Measurements from ENCODE around the gene TFIP11.

TFIP11 gene

DNA sequence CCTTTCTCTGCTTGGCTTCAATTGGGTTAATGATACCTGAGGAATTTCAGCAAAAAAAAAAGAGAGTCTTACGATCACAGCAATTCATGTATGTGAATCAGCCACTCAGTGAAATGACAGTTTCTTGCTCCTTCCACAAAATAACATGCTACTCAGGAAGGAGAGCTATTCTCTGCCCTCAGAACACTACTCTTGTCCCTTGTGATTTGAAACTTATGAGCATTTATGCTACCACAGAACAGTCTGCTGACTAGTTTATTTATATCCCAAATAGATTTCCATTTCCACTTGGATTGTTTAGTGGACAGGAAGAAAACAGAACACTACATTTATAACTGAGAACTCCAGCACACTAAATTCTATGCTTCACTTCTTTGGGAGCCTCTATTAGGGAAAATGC, 8.5 kb downstream of the TFIP11 start:
- POLR2A ChIA-PET = interaction anchor here (0.7 to 1.2 kb wide), 3 partner anchors 9 to 169 kb away, joined by 3 to 6 read pairs (median 4); partner anchors contain the start of genes HPS4, SRRD and TFIP11
- Histone ChIP-seq H3K9me3 (ENCODE audit: control insufficient read depth, insufficient read depth, low read depth, low read length) (no peaks in the 10 kb centered on the region), H3K36me3 (ENCODE audit: control insufficient read depth in 2 of 2, insufficient read depth in 1 of 2, low read length in 2 of 2) (peaks cover 71 to 95% of the 10 kb centered on the region in 2 experiments), H3K4me1 (ENCODE audit: control insufficient read depth, insufficient read depth, low read length) (no peaks in the 10 kb centered on the region), H3K4me3 (ENCODE audit: low read depth, low read length) (no peak overlapping the region), H3K27ac (ENCODE audit: extremely low read depth, low read depth, low read length) (no peak overlapping the region)
- TF ChIP-seq, protein P1, sequence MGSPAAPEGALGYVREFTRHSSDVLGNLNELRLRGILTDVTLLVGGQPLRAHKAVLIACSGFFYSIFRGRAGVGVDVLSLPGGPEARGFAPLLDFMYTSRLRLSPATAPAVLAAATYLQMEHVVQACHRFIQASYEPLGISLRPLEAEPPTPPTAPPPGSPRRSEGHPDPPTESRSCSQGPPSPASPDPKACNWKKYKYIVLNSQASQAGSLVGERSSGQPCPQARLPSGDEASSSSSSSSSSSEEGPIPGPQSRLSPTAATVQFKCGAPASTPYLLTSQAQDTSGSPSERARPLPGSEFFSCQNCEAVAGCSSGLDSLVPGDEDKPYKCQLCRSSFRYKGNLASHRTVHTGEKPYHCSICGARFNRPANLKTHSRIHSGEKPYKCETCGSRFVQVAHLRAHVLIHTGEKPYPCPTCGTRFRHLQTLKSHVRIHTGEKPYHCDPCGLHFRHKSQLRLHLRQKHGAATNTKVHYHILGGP (tag by site-specific recombination; IDR thresholded peaks at IDR 0.05) = no peak
- TF ChIP-seq ZNF211 (tag by site-specific recombination; IDR thresholded peaks at IDR 0.05; ENCODE audit: low read depth) (no peak), ZNF555 (tag by site-specific recombination; conservative IDR thresholded peaks at IDR 0.05) (no peak), ZNF366 (tag by site-specific recombination; conservative IDR thresholded peaks at IDR 0.05) (no peak), ZNF121 (tag by site-specific recombination; IDR thresholded peaks at IDR 0.05) (no peak), ZNF426 (tag by site-specific recombination; IDR thresholded peaks at IDR 0.05) (no peak), HOXA7 (CRISPR knock-in tag; IDR thresholded peaks at IDR 0.05; ENCODE audit: borderline replicate concordance) (no peak), ZNF37A (tag by site-specific recombination; IDR thresholded peaks at IDR 0.05) (no peak), ZNF664 (tag by site-specific recombination; IDR thresholded peaks at IDR 0.05) (no peak), ZNF677 (tag by site-specific recombination; IDR thresholded peaks at IDR 0.05) (no peak), ZNF571 (tag by site-specific recombination; IDR thresholded peaks at IDR 0.05) (no peak), GLIS1 (tag by site-specific recombination; IDR thresholded peaks at IDR 0.05) (no peak), ZNF174 (tag by site-specific recombination; IDR thresholded peaks at IDR 0.05) (no peak), ZBTB17 (tag by site-specific recombination; IDR thresholded peaks at IDR 0.05) (no peak), ZNF830 (tag by site-specific recombination; IDR thresholded peaks at IDR 0.05; ENCODE audit: low read depth) (no peak), ZEB2 (tag by site-specific recombination; IDR thresholded peaks at IDR 0.05) (no peak), ZNF48 (tag by site-specific recombination; IDR thresholded peaks at IDR 0.05) (no peak), ZNF423 (tag by site-specific recombination; IDR thresholded peaks at IDR 0.05) (no peak)
- CTCF ChIA-PET = interaction anchor here (0.5 to 1.7 kb wide), 13 partner anchors 8 to 621 kb away, joined by 3 to 12 read pairs (median 6); partner anchors contain the start of genes SRRD and TFIP11

DNA sequence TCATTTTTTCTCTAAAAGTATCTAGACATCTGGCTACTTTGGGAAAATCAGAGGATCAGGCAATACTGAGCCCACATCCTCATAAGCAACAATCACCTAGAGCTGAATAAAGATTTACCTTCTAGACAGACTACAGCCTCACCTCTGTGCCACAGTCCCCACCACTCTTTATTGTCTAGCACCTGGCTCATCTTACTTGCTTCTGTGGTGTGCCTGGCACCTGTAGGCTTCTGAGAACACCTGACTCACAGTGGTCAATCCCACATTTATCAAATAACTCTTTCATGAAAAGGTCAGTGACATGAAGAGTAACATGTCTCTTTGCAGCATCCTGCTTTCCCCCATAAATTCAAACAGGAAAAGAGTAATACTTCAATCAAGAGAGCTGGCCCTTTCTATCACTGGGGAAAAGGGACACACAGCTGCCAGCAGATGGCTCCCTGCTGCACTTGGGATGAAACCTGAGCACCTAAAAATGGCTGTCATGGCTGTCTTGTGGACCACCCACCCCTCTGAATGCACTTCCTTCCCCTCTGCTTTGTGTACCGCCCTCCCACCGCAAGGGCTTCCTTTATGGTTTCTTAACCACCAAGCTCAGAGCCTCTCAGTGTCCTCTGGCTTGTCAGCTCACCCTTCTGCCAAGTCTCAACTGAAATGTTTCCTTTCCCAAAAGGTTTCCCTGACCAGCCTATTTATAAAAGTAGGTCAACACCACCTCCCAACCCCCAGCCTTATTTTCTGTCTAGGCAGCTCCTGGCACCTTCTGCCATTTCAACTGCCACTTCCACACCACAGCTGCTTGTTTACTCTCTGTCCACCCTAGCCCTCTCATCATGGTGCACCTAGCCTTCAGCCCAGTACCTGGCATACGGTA, 9.3 kb downstream of the TFIP11 start:
- ChIA-PET POLR2A (interaction anchor here (0.7 to 1.2 kb wide), 3 partner anchors 10 to 170 kb away, joined by 3 to 6 read pairs (median 4); partner anchors contain the start of genes HPS4, SRRD and TFIP11), CTCF (interaction anchor here (0.5 to 1.7 kb wide), 15 partner anchors 8 to 1384 kb away, joined by 3 to 12 read pairs (median 5); partner anchors contain the start of genes SRRD and TFIP11)
- no peak overlapping the region for H3K27ac ChIP-seq (ENCODE audit: extremely low read depth, low read depth, low read length)
- H3K4me3 ChIP-seq (ENCODE audit: low read depth, low read length) = no peak overlapping the region
- 0 out of 2 replicates have a peak, but pooled peaks have one; percentile 14 for TF ChIP-seq ZNF654 (tag by site-specific recombination; IDR thresholded peaks at IDR 0.05; ENCODE audit: low read depth)
- TF ChIP-seq, protein P2, sequence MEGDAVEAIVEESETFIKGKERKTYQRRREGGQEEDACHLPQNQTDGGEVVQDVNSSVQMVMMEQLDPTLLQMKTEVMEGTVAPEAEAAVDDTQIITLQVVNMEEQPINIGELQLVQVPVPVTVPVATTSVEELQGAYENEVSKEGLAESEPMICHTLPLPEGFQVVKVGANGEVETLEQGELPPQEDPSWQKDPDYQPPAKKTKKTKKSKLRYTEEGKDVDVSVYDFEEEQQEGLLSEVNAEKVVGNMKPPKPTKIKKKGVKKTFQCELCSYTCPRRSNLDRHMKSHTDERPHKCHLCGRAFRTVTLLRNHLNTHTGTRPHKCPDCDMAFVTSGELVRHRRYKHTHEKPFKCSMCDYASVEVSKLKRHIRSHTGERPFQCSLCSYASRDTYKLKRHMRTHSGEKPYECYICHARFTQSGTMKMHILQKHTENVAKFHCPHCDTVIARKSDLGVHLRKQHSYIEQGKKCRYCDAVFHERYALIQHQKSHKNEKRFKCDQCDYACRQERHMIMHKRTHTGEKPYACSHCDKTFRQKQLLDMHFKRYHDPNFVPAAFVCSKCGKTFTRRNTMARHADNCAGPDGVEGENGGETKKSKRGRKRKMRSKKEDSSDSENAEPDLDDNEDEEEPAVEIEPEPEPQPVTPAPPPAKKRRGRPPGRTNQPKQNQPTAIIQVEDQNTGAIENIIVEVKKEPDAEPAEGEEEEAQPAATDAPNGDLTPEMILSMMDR (tag by site-specific recombination; IDR thresholded peaks at IDR 0.05) = peak; percentile 38; the same call in 1 of the 2 replicates
- peak; percentile 11; the same call in 1 of the 2 replicates for TF ChIP-seq EGR2 (tag by site-specific recombination; IDR thresholded peaks at IDR 0.05; ENCODE audit: low read depth)
- TF ChIP-seq, protein P3, sequence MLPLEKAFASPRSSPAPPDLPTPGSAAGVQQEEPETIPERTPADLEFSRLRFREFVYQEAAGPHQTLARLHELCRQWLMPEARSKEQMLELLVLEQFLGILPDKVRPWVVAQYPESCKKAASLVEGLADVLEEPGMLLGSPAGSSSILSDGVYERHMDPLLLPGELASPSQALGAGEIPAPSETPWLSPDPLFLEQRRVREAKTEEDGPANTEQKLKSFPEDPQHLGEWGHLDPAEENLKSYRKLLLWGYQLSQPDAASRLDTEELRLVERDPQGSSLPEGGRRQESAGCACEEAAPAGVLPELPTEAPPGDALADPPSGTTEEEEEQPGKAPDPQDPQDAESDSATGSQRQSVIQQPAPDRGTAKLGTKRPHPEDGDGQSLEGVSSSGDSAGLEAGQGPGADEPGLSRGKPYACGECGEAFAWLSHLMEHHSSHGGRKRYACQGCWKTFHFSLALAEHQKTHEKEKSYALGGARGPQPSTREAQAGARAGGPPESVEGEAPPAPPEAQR (tag by site-specific recombination; IDR thresholded peaks at IDR 0.05) = no peak
- H3K36me3 ChIP-seq (ENCODE audit: control insufficient read depth in 2 of 2, insufficient read depth in 1 of 2, low read length in 2 of 2) = peaks cover 72 to 89% of the 10 kb centered on the region in 2 experiments
- H3K9me3 ChIP-seq (ENCODE audit: control insufficient read depth, insufficient read depth, low read depth, low read length) = no peaks in the 10 kb centered on the region
- H3K4me1 ChIP-seq (ENCODE audit: control insufficient read depth, insufficient read depth, low read length) = no peaks in the 10 kb centered on the region

All from HEK293 (cell line).